Brain microvascular endothelial cell (primary cell): ENCODE measurements around the gene FAM229B.
A peak's percentile ranks its signal among the peaks of the same experiment; 100 is the strongest.
"Not testable (repeated sequence)": the region's sequence is repeated elsewhere in the genome, so short reads cannot be mapped to it uniquely, and the experiment has no call there.

Experiments used
- DNase-seq: peaks from one replicate; pipeline ENCODE4 v3.0.0-alpha.2; 2020
- H3K27ac ChIP-seq: fragments of 250-450 bp; sonication (Bioruptor Pico); 2 replicates; pipeline ENCODE4 v1.5.1; 2020; ENCODE audit warnings: mild to moderate bottlenecking, moderate library complexity
- H3K27me3 ChIP-seq: fragments of 250-450 bp; sonication (Bioruptor Pico); replicated peaks from 2 replicates; pipeline ENCODE4 v1.5.1; 2020; ENCODE audit warnings: mild to moderate bottlenecking
- H3K36me3 ChIP-seq: fragments of 250-450 bp; sonication (Bioruptor Pico); replicated peaks from 2 replicates; pipeline ENCODE4 v1.5.1; 2020; ENCODE audit warnings: mild to moderate bottlenecking
- H3K4me3 ChIP-seq: 2 replicates; pipeline ENCODE4 v1.5.1; 2011; ENCODE audit warnings: low read depth, mild to moderate bottlenecking, control low read depth, low read length, moderate library complexity
- in situ Hi-C: cut with HindIII; loops from 2 replicates; pipeline ENCODE4 v1.10.0; 2017; ENCODE audit warnings: low sequenced_read_pairs, low pct_ligation_motif_present
- TF ChIP-seq, protein P1 (sequence below): IDR thresholded peaks from 2 replicates; pipeline ENCODE4 v1.5.1; 2011; ENCODE audit warnings: low read depth, mild to moderate bottlenecking, moderate library complexity, low read length, control low read depth, inconsistent platforms; ENCODE audit errors: missing control alignments

Gene FAM229B

DNA sequence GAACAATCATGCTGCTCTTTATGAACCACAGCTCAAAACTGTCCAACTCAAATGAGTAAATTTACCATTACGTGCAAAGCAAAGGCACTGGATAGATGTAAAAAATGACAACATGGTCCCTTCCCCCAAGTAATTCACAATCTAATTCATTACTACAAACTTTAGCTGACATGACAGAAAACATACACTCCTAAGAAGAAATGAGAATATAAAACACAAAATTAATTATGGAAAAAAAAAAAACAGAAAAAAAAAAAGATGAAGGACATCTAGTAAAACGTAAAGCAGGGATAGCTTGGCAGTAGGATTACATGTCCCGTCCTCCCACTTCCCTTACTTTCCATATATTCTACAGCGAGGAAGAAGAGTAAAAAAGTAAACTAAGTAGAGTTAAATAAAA is 5.8 kb upstream of the FAM229B start:
- in situ Hi-C loops, result no loop called here
- Histone ChIP-seq H3K36me3 (peaks cover 14% of the 10 kb centered on the region), H3K27me3 (no peaks in the 10 kb centered on the region), H3K4me3 (no peak overlapping the region), H3K27ac (no peak overlapping the region)
- DNase-seq, result no peak
- TF ChIP-seq, protein P1, sequence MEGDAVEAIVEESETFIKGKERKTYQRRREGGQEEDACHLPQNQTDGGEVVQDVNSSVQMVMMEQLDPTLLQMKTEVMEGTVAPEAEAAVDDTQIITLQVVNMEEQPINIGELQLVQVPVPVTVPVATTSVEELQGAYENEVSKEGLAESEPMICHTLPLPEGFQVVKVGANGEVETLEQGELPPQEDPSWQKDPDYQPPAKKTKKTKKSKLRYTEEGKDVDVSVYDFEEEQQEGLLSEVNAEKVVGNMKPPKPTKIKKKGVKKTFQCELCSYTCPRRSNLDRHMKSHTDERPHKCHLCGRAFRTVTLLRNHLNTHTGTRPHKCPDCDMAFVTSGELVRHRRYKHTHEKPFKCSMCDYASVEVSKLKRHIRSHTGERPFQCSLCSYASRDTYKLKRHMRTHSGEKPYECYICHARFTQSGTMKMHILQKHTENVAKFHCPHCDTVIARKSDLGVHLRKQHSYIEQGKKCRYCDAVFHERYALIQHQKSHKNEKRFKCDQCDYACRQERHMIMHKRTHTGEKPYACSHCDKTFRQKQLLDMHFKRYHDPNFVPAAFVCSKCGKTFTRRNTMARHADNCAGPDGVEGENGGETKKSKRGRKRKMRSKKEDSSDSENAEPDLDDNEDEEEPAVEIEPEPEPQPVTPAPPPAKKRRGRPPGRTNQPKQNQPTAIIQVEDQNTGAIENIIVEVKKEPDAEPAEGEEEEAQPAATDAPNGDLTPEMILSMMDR, result no peak

DNA sequence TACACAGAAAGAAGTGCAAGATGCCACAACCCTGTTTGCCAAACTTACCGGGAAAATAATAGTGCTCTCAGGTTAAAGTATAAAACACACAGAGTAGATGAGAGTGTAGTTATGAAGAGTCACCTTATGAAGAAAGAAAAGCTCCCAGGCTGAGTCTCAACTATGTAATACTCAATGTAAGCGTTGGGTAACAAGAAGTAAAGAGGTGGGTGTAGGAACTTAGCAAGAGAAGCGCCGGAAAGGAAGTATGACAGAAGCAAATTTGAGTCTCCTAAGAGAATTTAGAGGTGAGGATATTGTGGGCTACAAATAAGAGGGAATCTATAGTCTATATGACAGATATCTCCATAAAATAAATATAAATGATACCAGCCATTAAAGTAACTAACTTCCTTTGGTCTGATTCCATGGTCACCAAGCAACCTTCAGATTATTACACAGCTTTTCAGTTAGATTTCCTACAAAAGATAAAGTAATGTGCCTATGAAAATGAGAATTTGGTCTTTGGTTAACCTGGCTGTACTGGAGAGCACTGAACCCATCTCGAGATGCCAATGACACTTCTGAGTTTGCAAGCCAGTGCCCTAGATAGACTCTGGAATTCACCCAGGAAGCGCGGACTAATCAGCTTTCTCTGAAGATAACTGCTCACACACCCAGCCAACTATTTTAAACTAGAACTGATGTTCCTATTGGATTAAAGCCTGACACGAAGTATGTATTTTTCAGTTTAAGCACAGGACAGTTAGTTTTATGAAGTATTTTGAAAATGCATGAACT is 1.9 kb upstream of the FAM229B start:
- in situ Hi-C loops, result no loop called here
- H3K27me3 ChIP-seq, result no peaks in the 10 kb centered on the region
- DNase-seq, result no peak
- no peak overlapping the region for H3K27ac ChIP-seq
- TF ChIP-seq, protein P1, result no peak
- no peak overlapping the region for H3K4me3 ChIP-seq
- peaks cover 6% of the 10 kb centered on the region for H3K36me3 ChIP-seq

DNA sequence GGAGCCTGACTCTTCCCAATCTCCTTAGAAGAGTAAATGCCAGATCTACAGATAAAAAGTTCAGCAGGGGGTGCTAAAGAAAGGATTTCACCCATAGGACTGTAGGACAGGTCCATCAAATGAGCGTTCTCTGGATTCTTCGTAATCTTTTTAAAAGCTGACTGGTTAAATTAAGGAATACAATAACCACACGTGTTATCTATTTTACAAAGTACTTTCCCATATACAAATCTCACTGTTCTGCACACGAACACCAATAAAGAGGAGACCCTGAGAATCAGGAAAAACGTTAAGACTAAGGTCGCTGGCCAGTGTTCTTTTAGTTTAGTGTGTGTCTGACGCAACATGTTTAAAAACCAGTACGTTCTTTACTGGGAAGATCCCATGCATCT is 651 bp upstream of the FAM229B start:
- in situ Hi-C loops, result no loop called here
- Histone ChIP-seq H3K4me3 (peak overlapping the region; percentile 90), H3K27me3 (no peaks in the 10 kb centered on the region), H3K36me3 (peaks cover 3% of the 10 kb centered on the region), H3K27ac (peak overlapping the region; percentile 89)
- peak; percentile 52 for DNase-seq
- TF ChIP-seq, protein P1, result peak; percentile 45

DNA sequence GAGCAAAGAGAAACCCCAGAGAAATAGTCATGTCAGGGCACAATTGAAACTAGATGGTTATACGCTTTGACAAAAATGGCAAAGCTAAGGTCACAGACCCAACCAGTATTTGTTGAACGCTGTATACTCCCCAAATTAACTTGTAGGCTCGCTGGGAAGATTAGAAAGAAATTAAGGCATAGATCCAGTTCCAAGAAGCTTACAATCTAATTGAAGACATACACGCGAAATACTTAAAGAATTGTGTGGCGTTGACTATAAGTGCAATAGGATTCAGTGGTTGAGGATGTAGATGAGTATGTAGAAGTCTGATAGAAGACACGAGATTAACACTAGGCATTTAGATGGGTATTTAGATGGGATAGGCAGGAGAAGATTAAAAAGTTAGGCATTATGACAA is 525 bp downstream of the FAM229B start:
- TF ChIP-seq, protein P1, result no peak

DNA sequence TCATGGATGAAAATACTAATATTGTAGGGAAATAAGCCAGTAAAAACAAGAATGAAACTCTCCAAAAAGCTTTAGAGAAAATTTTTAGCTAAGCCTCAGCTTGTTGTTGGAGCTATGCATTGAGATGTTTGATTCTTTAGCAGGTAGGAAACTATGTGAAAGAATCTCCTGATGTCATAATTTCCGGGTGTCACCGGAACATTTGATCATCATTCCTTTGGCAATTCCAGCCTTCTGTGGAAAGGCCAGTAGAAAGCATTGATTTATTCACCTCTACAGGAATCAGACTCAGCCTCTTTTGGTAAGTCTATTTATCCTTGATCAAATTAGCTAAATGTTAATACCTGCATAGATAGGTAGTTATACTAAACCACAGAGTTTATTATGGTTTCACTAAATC is 9.5 kb downstream of the FAM229B start:
- TF ChIP-seq, protein P1, result no peak
- H3K36me3 ChIP-seq, result no peaks in the 10 kb centered on the region
- no peak overlapping the region for H3K4me3 ChIP-seq
- no peaks in the 10 kb centered on the region for H3K27me3 ChIP-seq
- no peak overlapping the region for H3K27ac ChIP-seq
- in situ Hi-C loops, result no loop called here
- DNase-seq, result no peak

More for the DNA sequence above, 525 bp downstream of the FAM229B start:
- Histone ChIP-seq H3K4me3 (peak overlapping the region; percentile 90), H3K27ac (peak overlapping the region; percentile 89), H3K27me3 (no peaks in the 10 kb centered on the region), H3K36me3 (peaks cover 3% of the 10 kb centered on the region)
- in situ Hi-C loops, result no loop called here
- no peak for DNase-seq

DNA sequence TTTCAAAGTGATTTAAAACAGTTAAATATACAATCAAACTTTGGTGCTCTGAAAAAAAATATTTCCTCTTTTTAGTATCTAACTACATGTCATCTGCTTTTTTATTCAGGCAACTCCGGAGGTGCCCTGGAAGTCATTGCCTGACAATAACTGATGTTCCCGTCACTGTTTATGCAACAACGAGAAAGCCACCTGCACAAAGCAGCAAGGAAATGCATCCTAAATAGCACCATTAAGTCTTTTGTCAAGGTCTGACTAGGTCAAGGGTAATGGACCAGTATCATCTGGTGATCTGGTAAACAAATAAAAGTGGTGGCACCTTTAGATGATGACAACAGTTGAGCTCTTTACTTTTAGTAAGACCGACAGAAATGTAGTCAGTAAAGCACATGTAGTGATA is 13.2 kb downstream of the FAM229B start:
- no peak overlapping the region for H3K27ac ChIP-seq
- TF ChIP-seq, protein P1, result no peak
- in situ Hi-C loops, result no loop called here
- no peaks in the 10 kb centered on the region for H3K27me3 ChIP-seq
- H3K36me3 ChIP-seq, result no peaks in the 10 kb centered on the region
- H3K4me3 ChIP-seq, result no peak overlapping the region
- no peak for DNase-seq

DNA sequence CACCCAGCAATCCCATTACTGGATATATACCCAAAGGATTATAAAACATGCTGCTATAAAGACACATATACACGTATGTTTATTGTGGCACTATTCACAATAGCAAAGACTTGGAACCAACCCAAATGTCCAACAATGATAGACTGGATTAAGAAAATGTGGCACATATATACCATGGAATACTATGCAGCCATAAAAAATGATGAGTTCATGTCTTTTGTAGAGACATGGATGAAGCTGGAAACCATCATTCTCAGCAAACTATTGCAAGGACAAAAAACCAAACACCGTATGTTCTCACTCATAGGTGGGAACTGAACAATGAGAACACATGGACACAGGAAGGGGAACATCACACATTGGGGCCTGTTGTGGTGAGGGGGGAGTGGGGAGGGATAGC is 18.6 kb downstream of the FAM229B start:
- H3K4me3 ChIP-seq, H3K27me3 ChIP-seq, DNase-seq, in situ Hi-C loops, H3K27ac ChIP-seq: not testable (repeated sequence)
- peaks cover 33% of the 10 kb centered on the region for H3K36me3 ChIP-seq
